Panc1 (cell line): ENCODE measurements around the gene PTPRE.

ENCODE experiments used
- POLR2AphosphoS5 ChIP-seq: IDR thresholded peaks from 2 replicates; pipeline ENCODE4 v1.6.1; 2012; ENCODE audit warnings: mild to moderate bottlenecking, low read depth, low read length, moderate library complexity
- SIN3A ChIP-seq: IDR thresholded peaks from 2 replicates; pipeline ENCODE4 v1.6.1; 2012; ENCODE audit warnings: low read depth, mild to moderate bottlenecking, low read length, moderate library complexity, borderline replicate concordance; ENCODE audit not compliant: insufficient read depth
- TCF7L2 ChIP-seq: IDR thresholded peaks from 2 replicates; pipeline ENCODE4 v1.6.1; 2011; ENCODE audit warnings: mild to moderate bottlenecking, low read depth, low read length, inconsistent platforms
- TF ChIP-seq, protein P1 (sequence below): fragments of 450-650 bp; IDR thresholded peaks from 2 replicates; pipeline ENCODE4 v1.5.1; 2017; ENCODE audit warnings: mild to moderate bottlenecking

GRCh38 chr10:127905848-127906261 is 1.0 kb upstream of the PTPRE start:
- TF ChIP-seq, protein P1, sequence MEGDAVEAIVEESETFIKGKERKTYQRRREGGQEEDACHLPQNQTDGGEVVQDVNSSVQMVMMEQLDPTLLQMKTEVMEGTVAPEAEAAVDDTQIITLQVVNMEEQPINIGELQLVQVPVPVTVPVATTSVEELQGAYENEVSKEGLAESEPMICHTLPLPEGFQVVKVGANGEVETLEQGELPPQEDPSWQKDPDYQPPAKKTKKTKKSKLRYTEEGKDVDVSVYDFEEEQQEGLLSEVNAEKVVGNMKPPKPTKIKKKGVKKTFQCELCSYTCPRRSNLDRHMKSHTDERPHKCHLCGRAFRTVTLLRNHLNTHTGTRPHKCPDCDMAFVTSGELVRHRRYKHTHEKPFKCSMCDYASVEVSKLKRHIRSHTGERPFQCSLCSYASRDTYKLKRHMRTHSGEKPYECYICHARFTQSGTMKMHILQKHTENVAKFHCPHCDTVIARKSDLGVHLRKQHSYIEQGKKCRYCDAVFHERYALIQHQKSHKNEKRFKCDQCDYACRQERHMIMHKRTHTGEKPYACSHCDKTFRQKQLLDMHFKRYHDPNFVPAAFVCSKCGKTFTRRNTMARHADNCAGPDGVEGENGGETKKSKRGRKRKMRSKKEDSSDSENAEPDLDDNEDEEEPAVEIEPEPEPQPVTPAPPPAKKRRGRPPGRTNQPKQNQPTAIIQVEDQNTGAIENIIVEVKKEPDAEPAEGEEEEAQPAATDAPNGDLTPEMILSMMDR: no peak
- TF ChIP-seq TCF7L2: no peak
- TF ChIP-seq POLR2AphosphoS5: no peak
- no peak for TF ChIP-seq SIN3A
